Hepatocyte (in vitro differentiated cells): Measurements from ENCODE around the gene C17orf100.

Experiments used
- EZH2 ChIP-seq: fragments of 200-600 bp; sonication (generic); IDR thresholded peaks from 2 replicates; pipeline ENCODE4 v1.6.1; 2016; ENCODE audit warnings: antibody characterized with exemption, mild to moderate bottlenecking, borderline replicate concordance
- EZH2phosphoT487 ChIP-seq: fragments of 200-600 bp; sonication (generic); IDR thresholded peaks from one replicate; pipeline ENCODE4 v1.6.1; 2018; ENCODE audit warnings: antibody characterized with exemption, mild to moderate bottlenecking, low read depth, moderate library complexity; ENCODE audit not compliant: unreplicated experiment, severe bottlenecking
- TF ChIP-seq, protein P1 (sequence below): fragments of 200-600 bp; sonication (generic); IDR thresholded peaks from 2 replicates; pipeline ENCODE4 v1.5.1; 2016; ENCODE audit warnings: antibody characterized with exemption, mild to moderate bottlenecking; ENCODE audit not compliant: poor library complexity

DNA sequence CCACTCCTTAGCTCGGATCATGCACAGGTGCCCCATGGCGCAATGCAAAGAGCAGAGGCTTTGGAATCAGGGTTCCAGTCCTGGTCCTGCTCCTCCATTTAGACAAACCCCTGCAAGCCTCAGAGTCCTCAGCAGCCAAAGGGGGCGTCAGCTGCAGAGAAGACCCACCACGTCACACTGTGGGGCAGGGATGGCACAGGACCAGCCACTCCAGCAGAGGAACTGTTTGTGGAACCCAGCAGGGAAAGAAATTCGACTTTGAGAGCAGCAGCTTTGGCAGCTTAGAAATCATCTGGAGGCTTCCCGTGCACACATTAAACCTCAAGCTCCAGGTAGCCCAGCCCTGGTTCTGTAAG is 25.2 kb downstream of the C17orf100 start:
- TF ChIP-seq, protein P1, sequence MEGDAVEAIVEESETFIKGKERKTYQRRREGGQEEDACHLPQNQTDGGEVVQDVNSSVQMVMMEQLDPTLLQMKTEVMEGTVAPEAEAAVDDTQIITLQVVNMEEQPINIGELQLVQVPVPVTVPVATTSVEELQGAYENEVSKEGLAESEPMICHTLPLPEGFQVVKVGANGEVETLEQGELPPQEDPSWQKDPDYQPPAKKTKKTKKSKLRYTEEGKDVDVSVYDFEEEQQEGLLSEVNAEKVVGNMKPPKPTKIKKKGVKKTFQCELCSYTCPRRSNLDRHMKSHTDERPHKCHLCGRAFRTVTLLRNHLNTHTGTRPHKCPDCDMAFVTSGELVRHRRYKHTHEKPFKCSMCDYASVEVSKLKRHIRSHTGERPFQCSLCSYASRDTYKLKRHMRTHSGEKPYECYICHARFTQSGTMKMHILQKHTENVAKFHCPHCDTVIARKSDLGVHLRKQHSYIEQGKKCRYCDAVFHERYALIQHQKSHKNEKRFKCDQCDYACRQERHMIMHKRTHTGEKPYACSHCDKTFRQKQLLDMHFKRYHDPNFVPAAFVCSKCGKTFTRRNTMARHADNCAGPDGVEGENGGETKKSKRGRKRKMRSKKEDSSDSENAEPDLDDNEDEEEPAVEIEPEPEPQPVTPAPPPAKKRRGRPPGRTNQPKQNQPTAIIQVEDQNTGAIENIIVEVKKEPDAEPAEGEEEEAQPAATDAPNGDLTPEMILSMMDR = no peak
- TF ChIP-seq EZH2 (no peak), EZH2phosphoT487 (no peak)
